HG03039 (cell line): ENCODE measurements around the gene FOXO3.
A peak's percentile ranks its signal among the peaks of the same experiment; 100 is the strongest.

Experiments
- ATAC-seq: cut with Tn5 transposase; IDR thresholded peaks from one replicate; pipeline ENCODE4 v1.9.1; 2021; ENCODE audit warnings: mild to moderate bottlenecking, moderate library complexity; ENCODE audit not compliant: unreplicated experiment

Gene FOXO3

GRCh38 chr6:108594151-108594550, 33.4 kb downstream of the FOXO3 start:
- no peak for ATAC-seq

GRCh38 chr6:108594640-108595039, 33.9 kb downstream of the FOXO3 start:
- ATAC-seq: no peak

- ATAC-seq: no peak
Measured at GRCh38 chr6:108596956-108597355, 36.2 kb downstream of the FOXO3 start.

- ATAC-seq: no peak
Measured at GRCh38 chr6:108597572-108598304, 37.0 kb downstream of the FOXO3 start.

GRCh38 chr6:108598305-108598863, 37.7 kb downstream of the FOXO3 start:
- ATAC-seq: peak; percentile 82

GRCh38 chr6:108604156-108604555, 43.4 kb downstream of the FOXO3 start:
- no peak for ATAC-seq

GRCh38 chr6:108606250-108606690, 45.6 kb downstream of the FOXO3 start:
- no peak for ATAC-seq

- no peak for ATAC-seq
Measured at GRCh38 chr6:108608453-108609275, 47.9 kb downstream of the FOXO3 start.

- ATAC-seq: no peak
Measured at GRCh38 chr6:108609276-108609769, 48.6 kb downstream of the FOXO3 start.

GRCh38 chr6:108610270-108610839, 49.6 kb downstream of the FOXO3 start:
- no peak for ATAC-seq

- no peak for ATAC-seq
Measured at GRCh38 chr6:108610957-108611586, 50.4 kb downstream of the FOXO3 start.

- ATAC-seq: no peak
Measured at GRCh38 chr6:108612852-108613251, 52.1 kb downstream of the FOXO3 start.

- ATAC-seq: no peak
Measured at GRCh38 chr6:108616544-108616943, 55.8 kb downstream of the FOXO3 start.

- no peak for ATAC-seq
Measured at GRCh38 chr6:108616973-108617372, 56.3 kb downstream of the FOXO3 start.

GRCh38 chr6:108618623-108619152, 58.0 kb downstream of the FOXO3 start:
- ATAC-seq: no peak

- no peak for ATAC-seq
Measured at GRCh38 chr6:108619431-108620197, 58.9 kb downstream of the FOXO3 start.

GRCh38 chr6:108621117-108621516, 60.4 kb downstream of the FOXO3 start:
- no peak for ATAC-seq

GRCh38 chr6:108622641-108623298, 62.1 kb downstream of the FOXO3 start:
- ATAC-seq: no peak

- ATAC-seq: no peak
Measured at GRCh38 chr6:108623995-108624394, 63.3 kb downstream of the FOXO3 start.
